Measurements from ENCODE around the gene PLEKHM2.

Gene PLEKHM2

DNA sequence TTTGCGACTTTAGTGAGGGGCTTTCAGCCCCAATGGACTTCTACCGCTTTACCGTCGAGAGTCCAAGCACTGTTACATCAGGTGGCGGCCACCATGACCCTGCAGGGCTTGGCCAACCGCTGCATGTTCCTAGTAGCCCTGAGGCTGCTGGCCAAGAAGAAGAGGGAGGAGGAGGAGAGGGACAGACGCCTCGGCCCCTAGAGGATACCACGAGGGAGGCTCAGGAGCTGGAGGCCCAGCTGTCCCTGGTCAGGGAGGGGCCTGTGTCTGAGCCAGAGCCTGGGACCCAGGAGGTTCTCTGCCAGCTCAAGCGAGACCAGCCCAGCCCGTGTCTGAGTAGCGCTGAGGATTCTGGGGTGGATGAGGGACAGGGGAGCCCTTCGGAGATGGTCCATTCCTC lies 43.3 kb downstream of the PLEKHM2 start:
- no peak overlapping the region for H2AFZ ChIP-seq (ENCODE audit: low read depth, low read length)
- H3K36me3 ChIP-seq (ENCODE audit: insufficient read depth, low read length): peaks cover 66% of the 10 kb centered on the region
- no peaks in the 10 kb centered on the region for H3K4me1 ChIP-seq (ENCODE audit: insufficient read depth, low read length)
- H3K27me3 ChIP-seq (ENCODE audit: insufficient read depth, low read length): no peaks in the 10 kb centered on the region
- no peak overlapping the region for H3K4me3 ChIP-seq (ENCODE audit: low read length)
- no peaks in the 10 kb centered on the region for H3K9me3 ChIP-seq (ENCODE audit: low read length)

DNA sequence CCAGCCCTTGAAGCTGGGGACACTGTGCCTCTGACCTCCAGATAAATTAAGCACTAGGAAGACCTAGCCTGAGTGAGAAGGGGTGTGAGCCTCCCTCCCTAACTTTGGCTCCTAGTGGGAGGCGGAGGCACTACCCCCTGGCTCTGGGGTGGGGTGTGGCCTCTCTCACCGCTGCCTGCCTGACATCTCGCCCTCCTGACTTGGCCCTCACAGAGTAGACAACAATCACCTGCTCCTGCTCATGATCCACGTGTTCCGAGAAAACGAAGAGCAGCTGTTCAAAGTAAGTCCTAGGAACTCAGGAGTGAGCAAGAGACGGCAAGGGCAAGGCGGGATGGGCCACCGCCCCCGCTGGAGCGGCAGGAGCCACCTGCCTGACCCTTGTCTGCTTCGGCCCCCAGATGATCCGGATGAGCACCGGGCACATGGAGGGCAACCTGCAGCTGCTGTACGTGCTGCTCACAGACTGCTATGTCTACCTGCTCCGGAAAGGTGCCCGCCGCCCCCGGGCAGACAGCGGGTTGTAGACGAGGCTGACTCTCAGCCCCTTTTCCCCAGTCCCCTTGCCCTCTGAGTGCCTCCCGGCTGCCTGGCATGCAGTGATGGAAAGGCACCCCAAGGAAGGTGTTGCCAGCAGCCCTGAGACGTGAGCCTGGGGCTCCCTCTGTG lies 43.9 kb downstream of the PLEKHM2 start:
- H2AFZ ChIP-seq (ENCODE audit: low read depth, low read length): no peak overlapping the region
- no peak overlapping the region for H3K4me3 ChIP-seq (ENCODE audit: low read length)
- H3K27me3 ChIP-seq (ENCODE audit: insufficient read depth, low read length): no peaks in the 10 kb centered on the region
- H3K4me1 ChIP-seq (ENCODE audit: insufficient read depth, low read length): no peaks in the 10 kb centered on the region
- no peaks in the 10 kb centered on the region for H3K9me3 ChIP-seq (ENCODE audit: low read length)
- H3K36me3 ChIP-seq (ENCODE audit: insufficient read depth, low read length): peaks cover 62% of the 10 kb centered on the region

DNA sequence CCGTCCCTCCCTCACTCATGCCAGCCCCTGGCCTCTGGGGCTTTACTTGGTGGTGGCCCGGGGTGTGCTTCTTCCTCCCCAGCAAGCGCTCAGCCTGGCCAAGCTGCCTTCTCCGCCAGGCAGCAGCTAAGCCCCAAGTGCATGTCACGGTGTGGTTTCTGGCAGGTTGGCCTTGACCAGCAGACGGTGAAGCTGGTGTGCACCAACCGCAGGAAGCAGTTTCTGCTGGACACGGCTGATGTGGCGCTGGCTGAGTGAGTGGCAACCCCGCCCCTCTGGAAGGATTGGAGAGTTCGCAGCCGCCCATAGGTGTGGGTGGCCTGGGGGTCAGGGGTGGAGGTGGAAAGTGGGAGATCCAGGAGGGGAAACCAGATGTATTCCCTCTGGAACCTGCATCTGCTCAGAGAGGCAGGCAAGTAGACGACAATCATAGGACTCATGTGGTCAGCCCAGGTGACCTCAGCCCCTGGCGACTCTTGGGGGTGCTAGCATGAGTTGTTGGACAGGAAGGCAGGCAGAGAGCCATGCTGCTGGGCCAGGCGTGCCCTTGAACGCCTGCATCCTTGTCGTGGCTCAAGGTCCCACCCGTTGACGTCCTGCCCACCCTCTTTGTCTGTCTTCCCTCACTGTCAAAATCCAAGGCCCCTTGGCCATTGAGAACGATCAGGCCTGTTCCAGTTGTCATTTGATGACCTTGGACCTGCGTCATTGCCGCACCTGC lies 45.0 kb downstream of the PLEKHM2 start:
- peaks cover 71% of the 10 kb centered on the region for H3K36me3 ChIP-seq (ENCODE audit: insufficient read depth, low read length)

GRCh38 chr1:15730423-15730822 lies 46.3 kb downstream of the PLEKHM2 start:
- Histone ChIP-seq H3K27me3 (ENCODE audit: insufficient read depth, low read length) (no peaks in the 10 kb centered on the region), H3K9me3 (ENCODE audit: low read length) (no peaks in the 10 kb centered on the region), H2AFZ (ENCODE audit: low read depth, low read length) (no peak overlapping the region), H3K4me1 (ENCODE audit: insufficient read depth, low read length) (no peaks in the 10 kb centered on the region), H3K36me3 (ENCODE audit: insufficient read depth, low read length) (peaks cover 66% of the 10 kb centered on the region), H3K4me3 (ENCODE audit: low read length) (no peak overlapping the region)

More for the DNA sequence above, 45.0 kb downstream of the PLEKHM2 start:
- Histone ChIP-seq H3K4me1 (ENCODE audit: insufficient read depth, low read length) (no peaks in the 10 kb centered on the region), H3K27me3 (ENCODE audit: insufficient read depth, low read length) (no peaks in the 10 kb centered on the region), H3K9me3 (ENCODE audit: low read length) (no peaks in the 10 kb centered on the region), H3K4me3 (ENCODE audit: low read length) (no peak overlapping the region), H2AFZ (ENCODE audit: low read depth, low read length) (no peak overlapping the region)

GRCh38 chr1:15730936-15731335 lies 46.8 kb downstream of the PLEKHM2 start:
- H3K4me1 ChIP-seq (ENCODE audit: insufficient read depth, low read length): no peaks in the 10 kb centered on the region
- no peaks in the 10 kb centered on the region for H3K27me3 ChIP-seq (ENCODE audit: insufficient read depth, low read length)
- H2AFZ ChIP-seq (ENCODE audit: low read depth, low read length): no peak overlapping the region
- peaks cover 62% of the 10 kb centered on the region for H3K36me3 ChIP-seq (ENCODE audit: insufficient read depth, low read length)
- H3K9me3 ChIP-seq (ENCODE audit: low read length): no peaks in the 10 kb centered on the region
- no peak overlapping the region for H3K4me3 ChIP-seq (ENCODE audit: low read length)

DNA sequence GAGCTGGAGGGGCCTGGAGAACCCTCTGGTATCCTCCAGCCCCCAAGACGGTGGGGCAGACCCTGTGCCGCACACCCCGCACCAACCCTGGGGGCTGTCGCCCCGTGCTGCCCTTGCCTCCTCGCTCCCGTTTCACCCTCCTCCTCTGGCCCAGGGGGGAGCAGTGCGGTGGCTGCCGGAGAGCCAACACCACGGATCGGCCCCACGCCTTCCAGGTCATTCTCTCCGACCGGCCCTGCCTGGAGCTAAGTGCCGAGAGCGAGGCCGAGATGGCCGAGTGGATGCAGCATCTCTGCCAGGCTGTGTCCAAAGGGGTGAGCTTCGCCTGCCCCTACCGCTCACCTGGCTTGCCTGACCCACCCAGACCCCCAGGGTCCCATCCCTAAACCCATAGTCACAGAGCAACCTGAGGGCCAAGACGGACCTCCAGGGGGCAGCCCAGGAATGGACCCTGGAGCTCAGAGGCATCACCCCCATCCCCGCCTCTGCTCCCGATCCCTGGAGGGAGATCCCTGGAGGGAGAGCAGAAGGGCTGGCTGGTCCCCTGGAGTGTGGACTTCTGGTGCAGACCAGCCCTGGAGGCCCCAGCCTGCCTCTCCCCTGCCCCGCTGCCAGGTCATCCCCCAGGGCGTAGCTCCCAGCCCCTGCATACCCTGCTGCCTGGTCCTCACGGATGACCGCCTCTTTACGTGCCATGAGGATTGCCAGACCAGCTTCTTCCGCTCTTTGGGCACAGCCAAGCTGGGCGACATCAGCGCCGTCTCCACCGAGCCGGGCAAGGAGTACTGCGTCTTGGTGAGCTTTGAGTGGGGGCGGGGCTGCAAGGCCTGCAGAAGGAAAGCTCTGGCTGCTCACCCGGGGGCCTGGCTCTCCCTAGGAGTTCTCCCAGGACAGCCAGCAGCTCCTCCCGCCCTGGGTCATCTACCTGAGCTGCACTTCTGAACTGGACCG lies 47.9 kb downstream of the PLEKHM2 start:
- no peaks in the 10 kb centered on the region for H3K27me3 ChIP-seq (ENCODE audit: insufficient read depth, low read length)

DNA sequence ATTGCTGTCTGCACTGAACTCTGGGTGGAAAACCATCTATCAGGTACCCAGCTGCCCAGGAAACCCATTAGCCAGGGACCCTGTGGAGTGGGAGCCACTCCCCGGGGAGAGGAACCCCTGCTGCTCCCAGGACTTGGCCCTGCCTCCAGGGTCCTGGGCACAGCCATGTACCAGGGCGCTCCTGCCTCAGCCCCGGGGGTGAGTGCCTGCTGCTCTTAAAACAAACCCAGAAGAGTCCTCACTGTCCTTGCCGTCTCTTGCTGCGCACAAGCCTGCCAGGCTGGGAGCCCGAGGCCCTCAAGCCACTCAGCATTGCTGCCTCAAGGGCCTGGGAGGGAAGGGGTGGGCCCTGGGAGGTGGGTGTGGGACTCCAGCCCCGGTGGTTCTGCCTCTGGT lies 48.6 kb downstream of the PLEKHM2 start:
- H3K27me3 ChIP-seq (ENCODE audit: insufficient read depth, low read length): no peaks in the 10 kb centered on the region

More for the DNA sequence above, 47.9 kb downstream of the PLEKHM2 start:
- Histone ChIP-seq H3K36me3 (ENCODE audit: insufficient read depth, low read length) (peaks cover 54% of the 10 kb centered on the region), H3K4me3 (ENCODE audit: low read length) (no peak overlapping the region), H2AFZ (ENCODE audit: low read depth, low read length) (no peak overlapping the region), H3K9me3 (ENCODE audit: low read length) (no peaks in the 10 kb centered on the region), H3K4me1 (ENCODE audit: insufficient read depth, low read length) (no peaks in the 10 kb centered on the region)

GRCh38 chr1:15733218-15733725 lies 49.2 kb downstream of the PLEKHM2 start:
- Histone ChIP-seq H3K4me1 (ENCODE audit: insufficient read depth, low read length) (peaks cover 4% of the 10 kb centered on the region), H3K36me3 (ENCODE audit: insufficient read depth, low read length) (peaks cover 41% of the 10 kb centered on the region), H3K27me3 (ENCODE audit: insufficient read depth, low read length) (no peaks in the 10 kb centered on the region), H3K9me3 (ENCODE audit: low read length) (no peaks in the 10 kb centered on the region), H2AFZ (ENCODE audit: low read depth, low read length) (no peak overlapping the region), H3K4me3 (ENCODE audit: low read length) (no peak overlapping the region)

More for the DNA sequence above, 48.6 kb downstream of the PLEKHM2 start:
- peaks cover 47% of the 10 kb centered on the region for H3K36me3 ChIP-seq (ENCODE audit: insufficient read depth, low read length)
- no peak overlapping the region for H2AFZ ChIP-seq (ENCODE audit: low read depth, low read length)
- H3K9me3 ChIP-seq (ENCODE audit: low read length): no peaks in the 10 kb centered on the region
- H3K4me1 ChIP-seq (ENCODE audit: insufficient read depth, low read length): no peaks in the 10 kb centered on the region
- no peak overlapping the region for H3K4me3 ChIP-seq (ENCODE audit: low read length)

DNA sequence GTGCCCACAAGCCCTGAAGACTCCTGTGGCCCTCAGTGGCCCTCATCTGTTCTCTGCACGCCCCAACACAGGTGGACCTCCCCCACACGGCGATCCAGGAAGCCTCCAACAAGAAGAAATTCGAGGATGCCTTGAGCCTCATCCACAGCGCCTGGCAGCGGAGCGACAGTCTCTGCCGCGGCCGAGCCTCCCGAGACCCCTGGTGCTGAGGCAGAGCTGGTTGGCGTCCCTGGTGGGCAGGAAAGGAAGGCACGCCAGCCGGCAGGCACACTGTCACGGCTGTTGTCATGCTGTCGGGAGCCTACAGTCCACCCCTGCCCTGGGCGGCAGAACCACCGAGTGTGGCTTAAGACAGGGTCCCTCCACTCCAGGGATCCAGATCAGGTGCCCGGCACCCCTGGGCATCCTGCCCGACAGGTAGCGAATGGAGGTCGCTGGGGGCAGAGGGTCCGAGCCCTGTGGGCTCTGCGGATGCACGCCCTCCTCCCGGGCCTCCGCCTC lies 49.7 kb downstream of the PLEKHM2 start:
- H3K4me1 ChIP-seq (ENCODE audit: insufficient read depth, low read length): peaks cover 7% of the 10 kb centered on the region
- H3K36me3 ChIP-seq (ENCODE audit: insufficient read depth, low read length): peaks cover 36% of the 10 kb centered on the region
- no peaks in the 10 kb centered on the region for H3K27me3 ChIP-seq (ENCODE audit: insufficient read depth, low read length)
- no peaks in the 10 kb centered on the region for H3K9me3 ChIP-seq (ENCODE audit: low read length)
- no peak overlapping the region for H2AFZ ChIP-seq (ENCODE audit: low read depth, low read length)
- H3K4me3 ChIP-seq (ENCODE audit: low read length): no peak overlapping the region

DNA sequence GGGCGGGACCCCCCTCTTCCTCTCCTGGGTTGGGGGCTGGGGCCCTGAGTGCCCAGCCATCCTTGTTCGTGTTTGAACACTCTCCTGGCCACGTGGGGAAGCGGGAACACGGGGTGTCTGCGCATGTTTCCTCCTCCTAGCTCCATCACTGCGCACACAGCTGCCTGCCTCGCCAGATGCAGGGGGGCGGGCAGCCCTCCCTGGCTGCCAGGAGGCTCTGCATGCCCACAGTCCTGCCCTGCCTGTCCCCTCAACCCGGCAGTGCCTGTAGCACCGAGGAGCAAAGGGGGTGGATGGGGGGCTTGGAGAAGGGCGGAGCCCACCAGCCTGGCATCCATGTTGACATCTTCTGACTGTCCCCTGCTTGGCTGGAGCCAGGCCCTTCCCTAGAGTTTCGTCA lies 50.2 kb downstream of the PLEKHM2 start:
- H3K36me3 ChIP-seq (ENCODE audit: insufficient read depth, low read length): peaks cover 31% of the 10 kb centered on the region
- H2AFZ ChIP-seq (ENCODE audit: low read depth, low read length): no peak overlapping the region
- H3K27me3 ChIP-seq (ENCODE audit: insufficient read depth, low read length): no peaks in the 10 kb centered on the region
- peaks cover 7% of the 10 kb centered on the region for H3K4me1 ChIP-seq (ENCODE audit: insufficient read depth, low read length)
- no peak overlapping the region for H3K4me3 ChIP-seq (ENCODE audit: low read length)
- no peaks in the 10 kb centered on the region for H3K9me3 ChIP-seq (ENCODE audit: low read length)

DNA sequence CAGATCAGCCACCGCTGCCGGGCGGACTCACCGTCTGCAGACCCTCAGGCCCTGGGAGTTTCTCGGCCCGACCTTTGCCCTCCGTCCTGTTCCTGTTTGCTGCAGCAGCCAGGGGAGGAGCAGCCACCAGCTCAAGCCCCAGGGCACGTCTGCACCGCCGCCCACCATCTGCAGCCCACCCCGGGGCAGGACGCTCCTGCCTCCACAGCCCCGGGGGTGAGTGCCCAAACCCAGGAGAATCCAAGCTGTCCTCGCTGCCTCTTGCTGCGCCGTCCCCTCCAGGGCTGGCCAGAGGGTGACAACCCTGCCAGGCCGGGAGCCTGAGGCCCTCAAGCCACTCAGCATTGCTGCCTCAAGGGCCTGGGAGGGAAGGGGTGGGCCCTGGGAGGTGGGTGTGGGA lies 50.8 kb downstream of the PLEKHM2 start:
- peaks cover 7% of the 10 kb centered on the region for H3K4me1 ChIP-seq (ENCODE audit: insufficient read depth, low read length)
- H3K27me3 ChIP-seq (ENCODE audit: insufficient read depth, low read length): no peaks in the 10 kb centered on the region
- H2AFZ ChIP-seq (ENCODE audit: low read depth, low read length): no peak overlapping the region
- H3K36me3 ChIP-seq (ENCODE audit: insufficient read depth, low read length): peaks cover 28% of the 10 kb centered on the region
- no peak overlapping the region for H3K4me3 ChIP-seq (ENCODE audit: low read length)
- no peaks in the 10 kb centered on the region for H3K9me3 ChIP-seq (ENCODE audit: low read length)

GRCh38 chr1:15735304-15736037 lies 51.4 kb downstream of the PLEKHM2 start:
- H3K27me3 ChIP-seq (ENCODE audit: insufficient read depth, low read length): no peaks in the 10 kb centered on the region
- H3K4me1 ChIP-seq (ENCODE audit: insufficient read depth, low read length): peaks cover 7% of the 10 kb centered on the region
- H3K36me3 ChIP-seq (ENCODE audit: insufficient read depth, low read length): peaks cover 26% of the 10 kb centered on the region
- no peak overlapping the region for H2AFZ ChIP-seq (ENCODE audit: low read depth, low read length)
- no peak overlapping the region for H3K4me3 ChIP-seq (ENCODE audit: low read length)
- H3K9me3 ChIP-seq (ENCODE audit: low read length): no peaks in the 10 kb centered on the region
